ENCODE measurements around the gene DNAJC6. TPM values are rescaled to one million over a fixed set of nuclear protein-coding genes. Genes with fewer than 3 reads are reported as not detected.

DNAJC6 gene
- total RNA-seq, 1 donor from 2014 or later, result 21.9 TPM

GRCh38 chr1:65399003-65399402 is 89.7 kb downstream of the DNAJC6 start:
- H3K9me3 Mint-ChIP-seq, result no peaks in the 10 kb centered on the region
- H3K36me3 Mint-ChIP-seq, result no peaks in the 10 kb centered on the region
- no peak overlapping the region for H3K4me3 ChIP-seq
- no peak overlapping the region for H3K4me2 ChIP-seq
- H4K20me1 ChIP-seq (ENCODE audit: low read depth), result no peaks in the 10 kb centered on the region
- no peaks in the 10 kb centered on the region for H3F3A ChIP-seq (ENCODE audit: low read depth)
- H3K9ac ChIP-seq, result no peak overlapping the region
- peaks cover 2% of the 10 kb centered on the region for H3K27me3 Mint-ChIP-seq (ENCODE audit: insufficient read depth, low read depth)
- no peaks in the 10 kb centered on the region for H3K27me3 ChIP-seq
- no peaks in the 10 kb centered on the region for H3K9me3 ChIP-seq (ENCODE audit: low read depth)
- H3K79me2 ChIP-seq (ENCODE audit: low read depth), result no peaks in the 10 kb centered on the region
- H3K4me1 Mint-ChIP-seq, result no peaks in the 10 kb centered on the region
- H3K36me3 ChIP-seq, result no peaks in the 10 kb centered on the region
- H2AFZ ChIP-seq (replicated peaks), result no peak overlapping the region
- DNase-seq (ENCODE audit: low spot score), result no peak
- TF ChIP-seq EZH2phosphoT487 (IDR thresholded peaks at IDR 0.05) (no peak), EZH2 (IDR thresholded peaks at IDR 0.05) (no peak), CTCF (IDR thresholded peaks at IDR 0.05) (no peak)
- H3K4me1 ChIP-seq, result no peaks in the 10 kb centered on the region
- H3K27ac ChIP-seq, result no peak overlapping the region
- no peak overlapping the region for H3K4me3 Mint-ChIP-seq
- H3K27ac Mint-ChIP-seq, result no peak overlapping the region

GRCh38 chr1:65401612-65402011 is 92.3 kb downstream of the DNAJC6 start:
- Histone ChIP-seq H3K79me2 (ENCODE audit: low read depth) (no peaks in the 10 kb centered on the region), H3K9me3 (ENCODE audit: low read depth) (no peaks in the 10 kb centered on the region), H3F3A (ENCODE audit: low read depth) (no peaks in the 10 kb centered on the region), H3K27ac (no peak overlapping the region), H3K4me1 (no peaks in the 10 kb centered on the region), H3K4me3 (no peak overlapping the region), H3K9ac (no peak overlapping the region), H3K4me2 (no peak overlapping the region), H2AFZ (replicated peaks) (no peak overlapping the region), H3K27me3 (no peaks in the 10 kb centered on the region), H4K20me1 (ENCODE audit: low read depth) (no peaks in the 10 kb centered on the region), H3K36me3 (no peaks in the 10 kb centered on the region)
- TF ChIP-seq CTCF (IDR thresholded peaks at IDR 0.05) (no peak), EZH2phosphoT487 (IDR thresholded peaks at IDR 0.05) (no peak), EZH2 (IDR thresholded peaks at IDR 0.05) (no peak)
- Mint-ChIP-seq H3K4me1 (no peaks in the 10 kb centered on the region), H3K27me3 (ENCODE audit: insufficient read depth, low read depth) (peaks cover 7% of the 10 kb centered on the region), H3K36me3 (no peaks in the 10 kb centered on the region), H3K9me3 (no peaks in the 10 kb centered on the region), H3K4me3 (no peak overlapping the region), H3K27ac (no peak overlapping the region)
- DNase-seq (ENCODE audit: low spot score), result no peak

GRCh38 chr1:65404941-65405340 is 95.6 kb downstream of the DNAJC6 start:
- no peak overlapping the region for H3K27ac ChIP-seq
- H3K9ac ChIP-seq, result no peak overlapping the region
- DNase-seq (ENCODE audit: low spot score), result no peak
- H3K4me3 Mint-ChIP-seq, result no peak overlapping the region
- H3K4me2 ChIP-seq, result no peak overlapping the region
- no peaks in the 10 kb centered on the region for H3K36me3 Mint-ChIP-seq
- H3K27ac Mint-ChIP-seq, result no peak overlapping the region
- no peaks in the 10 kb centered on the region for H3K36me3 ChIP-seq
- H3K9me3 ChIP-seq (ENCODE audit: low read depth), result no peaks in the 10 kb centered on the region
- no peaks in the 10 kb centered on the region for H3K79me2 ChIP-seq (ENCODE audit: low read depth)
- H3K27me3 Mint-ChIP-seq (ENCODE audit: insufficient read depth, low read depth), result peaks cover 7% of the 10 kb centered on the region
- no peaks in the 10 kb centered on the region for H3F3A ChIP-seq (ENCODE audit: low read depth)
- no peaks in the 10 kb centered on the region for H3K4me1 ChIP-seq
- H2AFZ ChIP-seq (replicated peaks), result no peak overlapping the region
- H3K4me1 Mint-ChIP-seq, result no peaks in the 10 kb centered on the region
- H3K4me3 ChIP-seq, result no peak overlapping the region
- H4K20me1 ChIP-seq (ENCODE audit: low read depth), result no peaks in the 10 kb centered on the region
- H3K27me3 ChIP-seq, result no peaks in the 10 kb centered on the region
- H3K9me3 Mint-ChIP-seq, result no peaks in the 10 kb centered on the region
- TF ChIP-seq CTCF (IDR thresholded peaks at IDR 0.05) (no peak), EZH2 (IDR thresholded peaks at IDR 0.05) (no peak), EZH2phosphoT487 (IDR thresholded peaks at IDR 0.05) (no peak)

Measured in neural progenitor cell (in vitro differentiated cells).